ENCODE data around the gene SLC25A27. TPM values are rescaled to one million over a fixed set of nuclear protein-coding genes. Genes with fewer than 3 reads are reported as not detected.

Gene SLC25A27
- total RNA-seq, 1 experiment from 2014 or later: 10.7 TPM

GRCh38 chr6:46690911-46691451 lies 38.2 kb downstream of the SLC25A27 start:
- no peaks in the 10 kb centered on the region for H3K9me3 ChIP-seq (ENCODE audit: control insufficient read depth in 1 of 2, insufficient read depth in 1 of 2, low read depth in 1 of 2, low read length in 2 of 2)
- H3K4me2 ChIP-seq (ENCODE audit: low read length): no peak overlapping the region
- H3K79me2 ChIP-seq (ENCODE audit: insufficient read depth, low read length): no peaks in the 10 kb centered on the region
- ChIA-PET RAD21 (ENCODE audit: low non-redundant PET in 1 of 2, low total read pairs in 2 of 2, uncharacterized antibody in 2 of 2, unreplicated experiment in 2 of 2) (no interaction called here), CTCF (interaction anchor here (0.5 kb wide), 1 partner anchor 172 kb away, joined by 3 read pairs; no protein-coding TSS in a partner anchor), POLR2A (no interaction called here)
- no peak overlapping the region for H2AFZ ChIP-seq (ENCODE audit: low read depth, low read length, poor library complexity, severe bottlenecking)
- DNase-seq (ENCODE audit: low read depth, low spot score) (no peak), ATAC-seq (no peak)
- no peak overlapping the region for H3K9ac ChIP-seq (ENCODE audit: low read length)
- no peaks in the 10 kb centered on the region for H4K20me1 ChIP-seq (ENCODE audit: insufficient read depth)
- no peak overlapping the region for H3K27ac ChIP-seq (ENCODE audit: low read depth, low read length)
- H3K36me3 ChIP-seq (ENCODE audit: control insufficient read depth in 1 of 2, insufficient read depth in 2 of 2, low read length in 2 of 2): no peaks in the 10 kb centered on the region
- no peaks in the 10 kb centered on the region for H3K27me3 ChIP-seq (ENCODE audit: insufficient read depth, low read length)
- H3K9me2 ChIP-seq (ENCODE audit: insufficient read depth): no peaks in the 10 kb centered on the region
- intact Hi-C loops (cut with micrococcal nuclease): no loop called here
- no peak for TF ChIP-seq SRF (IDR thresholded peaks at IDR 0.05; ENCODE audit: low read depth)
- no peak for TF ChIP-seq ZBTB33 (IDR thresholded peaks at IDR 0.05; ENCODE audit: extremely low read depth, insufficient replicate concordance, low read length)
- no peak for TF ChIP-seq TCF7L2 (IDR thresholded peaks at IDR 0.05; ENCODE audit: borderline replicate concordance, extremely low read depth, insufficient read depth, insufficient read length)
- TF ChIP-seq REST (IDR thresholded peaks at IDR 0.05; ENCODE audit: low read depth): no peak
- no peak for TF ChIP-seq EZH2phosphoT487 (IDR thresholded peaks at IDR 0.05; ENCODE audit: borderline replicate concordance)
- TF ChIP-seq SIN3A (IDR thresholded peaks at IDR 0.05; ENCODE audit: low read depth): no peak
- TF ChIP-seq POLR2A (IDR thresholded peaks at IDR 0.05; ENCODE audit: borderline replicate concordance, extremely low read depth, insufficient read depth, insufficient read length): no peak
- TF ChIP-seq ELF1 (IDR thresholded peaks at IDR 0.05; ENCODE audit: borderline replicate concordance, low read depth): no peak
- TF ChIP-seq SP1 (IDR thresholded peaks at IDR 0.05; ENCODE audit: low read depth): no peak
- no peak for TF ChIP-seq YY1 (IDR thresholded peaks at IDR 0.05; ENCODE audit: extremely low read depth, insufficient replicate concordance, low read depth, low read length)
- no TSS peak for BruUV-seq (replicated peaks)
- H3K4me1 ChIP-seq (ENCODE audit: control insufficient read depth in 1 of 2, insufficient read depth in 2 of 2, low read length in 2 of 2): no peaks in the 10 kb centered on the region
- H3K4me3 ChIP-seq (replicated peaks in 1 of 2; ENCODE audit: low read depth in 1 of 2, low read length in 2 of 2): no peak overlapping the region

Measured in HCT116 (cell line).